GM12878 (cell line): Measurements from ENCODE around the gene ZNF467. TPM values are rescaled to one million over a fixed set of nuclear protein-coding genes. Genes with fewer than 3 reads are reported as not detected.

ENCODE experiments used
- ATAC-seq: fragments of 200-7000 bp; cut with Tn5 transposase; 3 replicates; pipeline ENCODE4 v1.9.1; 2020; ENCODE audit warnings: mild to moderate bottlenecking, moderate library complexity
- BruUV-seq: library from RNA; stranded (reverse); fragments of 400-500 nt; replicated peaks from 2 replicates; lab custom pipeline; 2021; lab: Mats Ljungman, UMichigan
- CTCF ChIA-PET: fragments of 300-600 bp; sonication (Branson Sonifier 250); formaldehyde crosslinking; extraction: SDS; loops from one replicate; lab custom pipeline; 2021; ENCODE audit warnings: inconsistent platforms; lab: Yijun Ruan, JAX
- POLR2A ChIA-PET: fragments of 350-600 bp; formaldehyde crosslinking; extraction: SDS; loops from one replicate; lab custom pipeline; 2021; ENCODE audit warnings: inconsistent platforms; lab: Charles Lee
- RAD21 ChIA-PET: fragments of 300-600 bp; sonication (Branson Sonifier 250); formaldehyde crosslinking; loops from one replicate; lab custom pipeline; 2023; ENCODE audit warnings: antibody characterized with exemption; ENCODE audit not compliant: unreplicated experiment; lab: Charles Lee
- SMC1A ChIA-PET: fragments of 300-600 bp; sonication (Branson Sonifier 250); formaldehyde crosslinking; loops from one replicate; lab custom pipeline; 2023; ENCODE audit not compliant: unreplicated experiment, uncharacterized antibody; lab: Charles Lee
- DNase-seq: peaks from one replicate; pipeline ENCODE4 v3.0.0-alpha.2; 2011; ENCODE audit warnings: low read depth, low spot score
- FAIRE-seq: peaks from 3 replicates; lab custom pipeline; 2011; peaks lifted over from hg19 to GRCh38; lab: Jason Lieb, UNC
- H2AFZ ChIP-seq: 2 replicates; pipeline ENCODE4 v1.6.0; 2011; ENCODE audit warnings: low read depth, low read length, control low read depth; ENCODE audit not compliant: control insufficient read depth
- H3K27ac ChIP-seq: 2 replicates; pipeline ENCODE4 v1.5.1; 2011; ENCODE audit warnings: control low read depth; ENCODE audit not compliant: control insufficient read depth, insufficient read depth
- H3K27me3 ChIP-seq, 2 experiments: replicated peaks in 1 of 2; 2 replicates each; pipeline versions ENCODE4 v1.6.0 to v1.6.1; 2011; ENCODE audit warnings: low read length in 1 of 2; ENCODE audit not compliant: control insufficient read depth in 2 of 2, insufficient read depth in 2 of 2
- H3K36me3 ChIP-seq, 2 experiments: 2 replicates each; pipeline ENCODE4 v1.5.1; 2011; ENCODE audit warnings: low read length in 1 of 2; ENCODE audit not compliant: control insufficient read depth in 2 of 2, insufficient read depth in 2 of 2
- H3K4me1 ChIP-seq: 2 replicates; pipeline ENCODE4 v1.6.1; 2011; ENCODE audit warnings: mild to moderate bottlenecking, low read length, moderate library complexity, mixed read lengths; ENCODE audit not compliant: control insufficient read depth, insufficient read depth
- H3K4me2 ChIP-seq: 2 replicates; pipeline ENCODE4 v1.6.0; 2011; ENCODE audit warnings: control low read depth; ENCODE audit not compliant: control insufficient read depth, insufficient read depth
- H3K4me3 ChIP-seq: fragments of 200-600 bp; sonication (generic); 2 replicates; pipeline ENCODE4 v1.5.1; 2016
- H3K79me2 ChIP-seq: 2 replicates; pipeline ENCODE4 v1.6.0; 2011; ENCODE audit warnings: low read length; ENCODE audit not compliant: control insufficient read depth, insufficient read depth
- H3K9ac ChIP-seq: 2 replicates; pipeline ENCODE4 v1.8.0; 2011; ENCODE audit warnings: low read length, control low read depth, mixed read lengths; ENCODE audit not compliant: control insufficient read depth, insufficient read depth
- H3K9me3 ChIP-seq: replicated peaks from 3 replicates; pipeline ENCODE4 v1.5.1; 2011; ENCODE audit warnings: mild to moderate bottlenecking, low read length; ENCODE audit not compliant: control insufficient read depth, insufficient read depth
- H4K20me1 ChIP-seq: 2 replicates; pipeline ENCODE4 v1.6.0; 2011; ENCODE audit not compliant: control insufficient read depth, insufficient read depth
- ATF3 ChIP-seq: IDR thresholded peaks from 2 replicates; pipeline ENCODE4 v1.6.1; 2011; ENCODE audit warnings: low read depth, mild to moderate bottlenecking, low read length, moderate library complexity, borderline replicate concordance; ENCODE audit errors: extremely low read depth
- BACH1 ChIP-seq: fragments of 450-650 bp; IDR thresholded peaks from 2 replicates; pipeline ENCODE4 v1.6.1; 2017; ENCODE audit warnings: mild to moderate bottlenecking, borderline replicate concordance
- CEBPB ChIP-seq, 2 experiments: fragments of 150-350 bp in 1 of 2; IDR thresholded peaks; 2 replicates each; pipeline ENCODE4 v1.6.1; 2012 to 2014; ENCODE audit warnings: low read depth in 2 of 2, low read length in 2 of 2, borderline replicate concordance in 1 of 2, inconsistent platforms in 1 of 2
- CREM ChIP-seq: IDR thresholded peaks from 2 replicates; pipeline ENCODE4 v1.6.1; 2014; ENCODE audit warnings: antibody characterized with exemption, low read depth
- EGR1 ChIP-seq, 2 experiments: IDR thresholded peaks; 1 replicate in 1 of 2; 2 replicates in 1 of 2; pipeline ENCODE4 v1.6.1; 2011 to 2012; ENCODE audit warnings: low read depth in 2 of 2, low read length in 2 of 2, borderline replicate concordance in 1 of 2, mild to moderate bottlenecking in 1 of 2, moderate library complexity in 1 of 2
- ESRRA ChIP-seq: IDR thresholded peaks from 2 replicates; pipeline ENCODE4 v1.6.1; 2012; ENCODE audit warnings: mild to moderate bottlenecking, low read length, improper control_type of control experiment
- HDGF ChIP-seq: fragments of 450-650 bp; IDR thresholded peaks from 2 replicates; pipeline ENCODE4 v1.6.1; 2016; ENCODE audit warnings: antibody characterized with exemption
- IKZF1 ChIP-seq: fragments of 450-650 bp; conservative IDR thresholded peaks from 2 replicates; pipeline ENCODE4 v1.6.1; 2017; ENCODE audit warnings: antibody characterized with exemption, mild to moderate bottlenecking
- IRF5 ChIP-seq: fragments of 450-650 bp; IDR thresholded peaks from 2 replicates; pipeline ENCODE4 v1.6.1; 2017; ENCODE audit warnings: borderline replicate concordance
- NFIC ChIP-seq: IDR thresholded peaks from 2 replicates; pipeline ENCODE4 v1.6.1; 2012; ENCODE audit warnings: low read depth, mild to moderate bottlenecking, inconsistent platforms, low read length, moderate library complexity
- NFXL1 ChIP-seq: fragments of 450-650 bp; IDR thresholded peaks from 2 replicates; pipeline ENCODE4 v1.6.1; 2017; ENCODE audit warnings: antibody characterized with exemption, mild to moderate bottlenecking, borderline replicate concordance
- NFYB ChIP-seq: IDR thresholded peaks from 2 replicates; pipeline ENCODE4 v1.6.1; 2011; ENCODE audit warnings: low read depth, mild to moderate bottlenecking, low read length, improper control_type of control experiment, moderate library complexity; ENCODE audit not compliant: insufficient read depth
- PML ChIP-seq: IDR thresholded peaks from 2 replicates; pipeline ENCODE4 v1.6.1; 2012; ENCODE audit warnings: low read length, inconsistent platforms
- SMAD1 ChIP-seq: fragments of 450-650 bp; IDR thresholded peaks from 2 replicates; pipeline ENCODE4 v1.6.1; 2018; ENCODE audit warnings: mild to moderate bottlenecking, low read depth; ENCODE audit not compliant: partially characterized antibody
- WRNIP1 ChIP-seq: IDR thresholded peaks from 2 replicates; pipeline ENCODE4 v1.6.1; 2011; ENCODE audit warnings: low read depth, low read length, improper control_type of control experiment, borderline replicate concordance
- ZBTB4 ChIP-seq: fragments of 450-650 bp; formaldehyde crosslinking; IDR thresholded peaks from 2 replicates; pipeline ENCODE4 v1.4.0; 2022; ENCODE audit warnings: mild to moderate bottlenecking, moderate library complexity
- ZNF274 ChIP-seq: IDR thresholded peaks from one replicate; pipeline ENCODE4 v1.8.0; 2011; ENCODE audit not compliant: insufficient read length, insufficient read depth
- WGBS: methylation state at CpG from one replicate; pipeline ENCODE4 v1.1.6; 2016; ENCODE audit warnings: low lambda C conversion rate; ENCODE audit not compliant: insufficient replicate concordance, insufficient coverage; ENCODE audit errors: missing lambda C conversion rate; 5-methylcytosine and 5-hydroxymethylcytosine counted together
- in situ Hi-C: fragments of 300-500 bp; cut with MboI; formaldehyde crosslinking; loops from 9 replicates; pipeline ENCODE4 v1.14.3; 2018; ENCODE audit warnings: mixed read lengths
- intact Hi-C: fragments of 100-400 bp; cut with micrococcal nuclease; formaldehyde crosslinking; loops from one replicate; pipeline ENCODE4 v1.14.2; 2022; ENCODE audit not compliant: unreplicated experiment
- polyA plus RNA-seq, 11 experiments: library from polyadenylated mRNA; depleted of rRNA in 4 of 11; unstranded in 6 of 11; stranded (reverse) in 5 of 11; fragments of >200 nt; fragmentation: Nextera tagmentation in 4 of 11; fragmentation: Illumina TruSeq in 1 of 11; extraction: Ambion mirVana in 4 of 11; extraction: Trizol in 1 of 11; gene quantifications; 1 replicate in 1 of 11; 2 replicates in 10 of 11; pipeline versions ENCODE4 v1.2.1 to v1.2.3, GENCODE V29; 2011 to 2016; ENCODE audit warnings: inconsistent platforms in 2 of 11, missing spikeins in 2 of 11, low read depth in 1 of 11
- total RNA-seq, 4 experiments: library from RNA; depleted of rRNA in 3 of 4; stranded (reverse); fragments of >200 nt in 3 of 4; fragmentation: Illumina TruSeq in 1 of 4; extraction: Trizol in 1 of 4; gene quantifications; 2 replicates each; pipeline versions ENCODE4 v1.2.1 to v1.2.3, GENCODE V29; 2013 to 2021

The ZNF467 gene
- total and polyA plus RNA-seq, 10 of the 15 experiments (the other 5 are each of a cell fraction or from before 2014, with no cell fraction given), result not detected

- ChIA-PET POLR2A (no interaction called here), SMC1A (no interaction called here), RAD21 (interaction anchor here (0.8 kb wide), 1 partner anchor 78 kb away, joined by 3 read pairs; no protein-coding TSS in a partner anchor), CTCF (interaction anchor here (1.0 to 1.3 kb wide), 4 partner anchors 14 to 100 kb away, joined by 3 to 4 read pairs (median 3); no protein-coding TSS in a partner anchor)
- Histone ChIP-seq H3K9ac (no peak overlapping the region), H2AFZ (no peak overlapping the region), H4K20me1 (no peaks in the 10 kb centered on the region), H3K27ac (no peak overlapping the region), H3K4me3 (no peak overlapping the region), H3K27me3 (no peaks in the 10 kb centered on the region), H3K79me2 (no peaks in the 10 kb centered on the region), H3K4me1 (no peaks in the 10 kb centered on the region), H3K9me3 (no peaks in the 10 kb centered on the region), H3K4me2 (no peak overlapping the region), H3K36me3 (no peaks in the 10 kb centered on the region)
- intact Hi-C loops (no loop called here), in situ Hi-C loops (no loop called here)
- ATAC-seq (no peak), FAIRE-seq (no peak), DNase-seq (no peak)
- 35% methylated on average over 7 of the region's 10 CpGs for WGBS
- no peak for TF ChIP-seq CREM
- no peak for TF ChIP-seq IRF5
- TF ChIP-seq PML, result no peak
- no peak for TF ChIP-seq BACH1
- TF ChIP-seq NFXL1, result no peak
- no peak for TF ChIP-seq ATF3
- TF ChIP-seq HDGF, result no peak
- TF ChIP-seq IKZF1, result no peak
- no peak for TF ChIP-seq ESRRA
- no peak for TF ChIP-seq NFYB
- TF ChIP-seq EGR1 (IDR thresholded peaks at IDR 0.05; ENCODE audit: borderline replicate concordance in 1 of 2, low read depth in 2 of 2, low read length in 2 of 2), result no peak
- no peak for TF ChIP-seq NFIC
- TF ChIP-seq WRNIP1, result no peak
- TF ChIP-seq CEBPB (IDR thresholded peaks at IDR 0.05; ENCODE audit: borderline replicate concordance in 1 of 2, low read depth in 2 of 2, low read length in 2 of 2), result no peak
- TF ChIP-seq ZBTB4 (CRISPR knock-in tag), result no peak
- no peak for TF ChIP-seq ZNF274
- TF ChIP-seq SMAD1, result no peak
- no TSS peak for BruUV-seq
These were observed 10.8 kb downstream of the ZNF467 start for GRCh38 chr7:149762610-149763009.
